Endodermal cell (in vitro differentiated cells): ENCODE results near the gene PLPP3. TPM values are rescaled to one million over a fixed set of nuclear protein-coding genes. Genes with fewer than 3 reads are reported as not detected.
A peak's percentile ranks its signal among the peaks of the same experiment; 100 is the strongest.

Experiments used
- DNase-seq: peaks from one replicate; pipeline ENCODE4 v3.0.0-alpha.2; 2017
- H3K27ac ChIP-seq: 2 replicates; pipeline ENCODE4 v1.5.1; 2013; ENCODE audit warnings: mild to moderate bottlenecking, low read depth, low read length, moderate library complexity
- H3K27me3 ChIP-seq: 2 replicates; pipeline ENCODE4 v1.6.1; 2013; ENCODE audit warnings: mild to moderate bottlenecking, low read length, moderate library complexity; ENCODE audit not compliant: insufficient read depth, control insufficient read depth, poor library complexity, severe bottlenecking
- H3K36me3 ChIP-seq: 2 replicates; pipeline ENCODE4 v1.7.0; 2013; ENCODE audit warnings: mild to moderate bottlenecking, low read length, moderate library complexity; ENCODE audit not compliant: control insufficient read depth, insufficient read depth
- H3K4me1 ChIP-seq: one replicate; pipeline ENCODE4 v1.7.0; 2013; ENCODE audit warnings: low read length; ENCODE audit not compliant: control insufficient read depth, insufficient read depth
- H3K4me3 ChIP-seq: 2 replicates; pipeline ENCODE4 v1.5.1; 2013; ENCODE audit warnings: mild to moderate bottlenecking, low read length, moderate library complexity
- H3K9ac ChIP-seq: 2 replicates; pipeline ENCODE4 v1.6.1; 2013; ENCODE audit warnings: mild to moderate bottlenecking, low read length, moderate library complexity; ENCODE audit not compliant: poor library complexity, severe bottlenecking; ENCODE audit errors: extremely low read depth
- H3K9me3 ChIP-seq: 2 replicates; pipeline ENCODE4 v1.6.1; 2013; ENCODE audit warnings: mild to moderate bottlenecking, low read length, moderate library complexity; ENCODE audit not compliant: control insufficient read depth
- H3K27ac Mint-ChIP-seq: 2 replicates; pipeline ENCODE4 v1.8.0; 2020; ENCODE audit warnings: mixed read lengths
- H3K27me3 Mint-ChIP-seq: 2 replicates; pipeline ENCODE4 v1.8.0; 2021; ENCODE audit warnings: mild to moderate bottlenecking, mixed read lengths; ENCODE audit not compliant: insufficient read depth
- H3K36me3 Mint-ChIP-seq: 2 replicates; pipeline ENCODE4 v1.8.0; 2020; ENCODE audit warnings: low read depth, mixed read lengths
- H3K4me1 Mint-ChIP-seq: 2 replicates; pipeline ENCODE4 v1.8.0; 2020; ENCODE audit warnings: mixed read lengths
- H3K4me3 Mint-ChIP-seq: 2 replicates; pipeline ENCODE4 v1.8.0; 2020; ENCODE audit warnings: mild to moderate bottlenecking, moderate library complexity, mixed read lengths
- H3K9me3 Mint-ChIP-seq: 2 replicates; pipeline ENCODE4 v1.8.0; 2020; ENCODE audit warnings: mild to moderate bottlenecking, mixed read lengths
- CTCF ChIP-seq: fragments of 200-600 bp; sonication (generic); conservative IDR thresholded peaks from 2 replicates; pipeline ENCODE4 v1.5.0; 2021; ENCODE audit warnings: antibody characterized with exemption, mild to moderate bottlenecking
- WGBS, 2 experiments: methylation state at CpG; one replicate each; pipeline versions ENCODE4 v1.1.5 to v1.1.7; 2013; ENCODE audit warnings: missing lambda C conversion rate in 2 of 2, mixed read lengths in 1 of 2; ENCODE audit not compliant: insufficient coverage in 1 of 2, insufficient read length in 1 of 2; 5-methylcytosine and 5-hydroxymethylcytosine counted together
- total RNA-seq, 2 donors: library from RNA; stranded (reverse); fragmentation: NEBNext Ultra II Directional in 1 of 2; extraction: Animal tissue kit (Norgen Biotek cat#: 25700) in 1 of 2; gene quantifications; 2 replicates in 1 of 2; 3 replicates in 1 of 2; pipeline ENCODE4 v1.2.1, GENCODE V29; 2021

Gene PLPP3
- total RNA-seq, 2 donors from 2014 or later: 39.2 to 55.2 TPM

GRCh38 chr1:56453417-56454078, 125.8 kb downstream of the PLPP3 start:
- H3K4me1 Mint-ChIP-seq: peaks cover 36% of the 10 kb centered on the region
- H3K27me3 Mint-ChIP-seq: peaks cover 5% of the 10 kb centered on the region
- H3K4me3 ChIP-seq: no peak overlapping the region
- WGBS, 2 experiments: 64 to 74% methylated on average over 9 of the region's 10 CpGs
- H3K36me3 ChIP-seq: no peaks in the 10 kb centered on the region
- no peak overlapping the region for H3K4me3 Mint-ChIP-seq
- peaks cover 5% of the 10 kb centered on the region for H3K4me1 ChIP-seq
- no peaks in the 10 kb centered on the region for H3K9me3 Mint-ChIP-seq
- H3K9me3 ChIP-seq: no peaks in the 10 kb centered on the region
- no peak overlapping the region for H3K27ac ChIP-seq
- DNase-seq: peak; percentile 67
- no peaks in the 10 kb centered on the region for H3K27me3 ChIP-seq
- H3K9ac ChIP-seq: no peak overlapping the region
- no peaks in the 10 kb centered on the region for H3K36me3 Mint-ChIP-seq
- no peak overlapping the region for H3K27ac Mint-ChIP-seq
- peak; percentile 43 for TF ChIP-seq CTCF

GRCh38 chr1:56453016-56453415, 126.3 kb downstream of the PLPP3 start:
- Histone ChIP-seq H3K9me3 (no peaks in the 10 kb centered on the region), H3K4me3 (no peak overlapping the region), H3K36me3 (no peaks in the 10 kb centered on the region), H3K4me1 (peaks cover 5% of the 10 kb centered on the region), H3K9ac (no peak overlapping the region), H3K27me3 (no peaks in the 10 kb centered on the region), H3K27ac (no peak overlapping the region)
- DNase-seq: peak; percentile 72
- Mint-ChIP-seq H3K27me3 (peaks cover 5% of the 10 kb centered on the region), H3K27ac (no peak overlapping the region), H3K9me3 (no peaks in the 10 kb centered on the region), H3K4me3 (no peak overlapping the region), H3K36me3 (no peaks in the 10 kb centered on the region), H3K4me1 (peaks cover 36% of the 10 kb centered on the region)
- TF ChIP-seq CTCF: no peak
- WGBS, 2 experiments: 40 to 64% methylated on average over 1 to 4 of the region's 4 CpGs

GRCh38 chr1:56452027-56453011, 127.0 kb downstream of the PLPP3 start:
- TF ChIP-seq CTCF: no peak
- peaks cover 36% of the 10 kb centered on the region for H3K4me1 Mint-ChIP-seq

More at GRCh38 chr1:56452027-56453011, 127.0 kb downstream of the PLPP3 start:
- Mint-ChIP-seq H3K4me3 (no peak overlapping the region), H3K36me3 (no peaks in the 10 kb centered on the region), H3K9me3 (no peaks in the 10 kb centered on the region), H3K27me3 (peaks cover 5% of the 10 kb centered on the region), H3K27ac (no peak overlapping the region)
- no peaks in the 10 kb centered on the region for H3K27me3 ChIP-seq
- H3K9me3 ChIP-seq: no peaks in the 10 kb centered on the region
- peaks cover 5% of the 10 kb centered on the region for H3K4me1 ChIP-seq
- no peak overlapping the region for H3K4me3 ChIP-seq
- H3K36me3 ChIP-seq: no peaks in the 10 kb centered on the region
- no peak overlapping the region for H3K9ac ChIP-seq
- DNase-seq: peak; percentile 63
- WGBS, 2 experiments: 75 to 81% methylated on average over 2 to 3 of the region's 3 CpGs
- no peak overlapping the region for H3K27ac ChIP-seq
